Upper lobe of left lung (tissue), 4 donors: ENCODE results near the gene CST8.

Source experiments
- EP300 ChIP-seq, 4 donors: sonication (generic); formaldehyde crosslinking; IDR thresholded peaks; one replicate each; pipeline ENCODE4 v1.5.1; 2017; ENCODE audit warnings: antibody characterized with exemption in 4 of 4, control low read depth in 2 of 4
- POLR2A ChIP-seq, 4 donors: fragments of 450-650 bp; IDR thresholded peaks; one replicate each; pipeline ENCODE4 v1.5.1; 2016 to 2017; ENCODE audit warnings: antibody characterized with exemption in 4 of 4, mild to moderate bottlenecking in 2 of 4
- POLR2AphosphoS5 ChIP-seq, 2 donors: sonication (generic); formaldehyde crosslinking; IDR thresholded peaks; one replicate each; pipeline ENCODE4 v1.5.1; 2017; ENCODE audit warnings: antibody characterized with exemption in 2 of 2
- TF ChIP-seq, protein P1 (sequence below), 6 experiments: fragments of 450-650 bp in 4 of 6; fragments of 200-600 bp in 2 of 6; sonication (generic) in 2 of 6; IDR thresholded peaks; one replicate each; pipeline ENCODE4 v1.5.1; 2016 to 2019; ENCODE audit warnings: antibody characterized with exemption in 6 of 6

DNA sequence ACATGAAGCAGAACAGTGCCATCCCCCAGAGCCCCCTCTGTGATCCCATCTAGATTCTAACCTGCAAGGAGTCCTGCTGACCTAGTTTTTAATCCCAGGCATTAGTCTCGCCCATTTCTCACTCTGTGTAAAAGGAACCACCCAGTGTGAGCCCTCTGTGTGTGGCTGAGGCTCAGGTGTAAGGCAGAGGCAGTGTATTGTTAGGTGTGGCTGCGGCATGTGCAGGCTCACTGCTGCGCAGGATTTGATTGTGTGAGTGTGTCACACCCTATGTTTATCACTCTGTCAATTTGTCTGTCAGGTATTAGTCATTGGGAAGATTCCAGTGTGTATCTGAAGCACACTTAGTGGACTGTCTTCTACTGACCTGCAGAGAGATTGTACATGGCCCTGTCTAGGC lies 13.7 kb upstream of the CST8 start:
- TF ChIP-seq, protein P1, sequence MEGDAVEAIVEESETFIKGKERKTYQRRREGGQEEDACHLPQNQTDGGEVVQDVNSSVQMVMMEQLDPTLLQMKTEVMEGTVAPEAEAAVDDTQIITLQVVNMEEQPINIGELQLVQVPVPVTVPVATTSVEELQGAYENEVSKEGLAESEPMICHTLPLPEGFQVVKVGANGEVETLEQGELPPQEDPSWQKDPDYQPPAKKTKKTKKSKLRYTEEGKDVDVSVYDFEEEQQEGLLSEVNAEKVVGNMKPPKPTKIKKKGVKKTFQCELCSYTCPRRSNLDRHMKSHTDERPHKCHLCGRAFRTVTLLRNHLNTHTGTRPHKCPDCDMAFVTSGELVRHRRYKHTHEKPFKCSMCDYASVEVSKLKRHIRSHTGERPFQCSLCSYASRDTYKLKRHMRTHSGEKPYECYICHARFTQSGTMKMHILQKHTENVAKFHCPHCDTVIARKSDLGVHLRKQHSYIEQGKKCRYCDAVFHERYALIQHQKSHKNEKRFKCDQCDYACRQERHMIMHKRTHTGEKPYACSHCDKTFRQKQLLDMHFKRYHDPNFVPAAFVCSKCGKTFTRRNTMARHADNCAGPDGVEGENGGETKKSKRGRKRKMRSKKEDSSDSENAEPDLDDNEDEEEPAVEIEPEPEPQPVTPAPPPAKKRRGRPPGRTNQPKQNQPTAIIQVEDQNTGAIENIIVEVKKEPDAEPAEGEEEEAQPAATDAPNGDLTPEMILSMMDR (IDR thresholded peaks at IDR 0.05) = no peak
- TF ChIP-seq POLR2AphosphoS5 (IDR thresholded peaks at IDR 0.05) (no peak), POLR2A (IDR thresholded peaks at IDR 0.05) (no peak), EP300 (IDR thresholded peaks at IDR 0.05) (no peak)
